ENCODE results near the gene VPS13A. TPM values are rescaled to one million over a fixed set of nuclear protein-coding genes. Genes with fewer than 3 reads are reported as not detected.

Gene VPS13A
- total and polyA plus RNA-seq, 10 of the 15 experiments (the other 5 are each of a cell fraction or from before 2014, with no cell fraction given), result 10.0 to 35.2 (median 21.1) TPM

- no TSS peak for BruUV-seq (replicated peaks)
- CTCF ChIA-PET, result interaction anchor here (1.1 to 1.6 kb wide), 2 partner anchors 8 to 173 kb away, joined by 4 read pairs; no protein-coding TSS in a partner anchor
Measured at GRCh38 chr9:77283991-77284390, 106.7 kb downstream of the VPS13A start.

GRCh38 chr9:77284616-77285015, 107.3 kb downstream of the VPS13A start:
- Histone ChIP-seq H3K4me2 (ENCODE audit: control insufficient read depth, insufficient read depth) (no peak overlapping the region), H3K9ac (ENCODE audit: control insufficient read depth, insufficient read depth, low read length) (no peak overlapping the region), H3K27ac (ENCODE audit: control insufficient read depth, insufficient read depth) (no peak overlapping the region), H3K36me3 (ENCODE audit: control insufficient read depth in 2 of 2, insufficient read depth in 2 of 2, low read length in 1 of 2) (peaks cover 0 to 7% of the 10 kb centered on the region in 2 experiments; a peak in 2 of 4 replicates), H4K20me1 (ENCODE audit: control insufficient read depth, insufficient read depth) (no peaks in the 10 kb centered on the region), H2AFZ (ENCODE audit: control insufficient read depth, low read depth, low read length) (no peak overlapping the region), H3K4me1 (ENCODE audit: control insufficient read depth, insufficient read depth, low read length) (no peaks in the 10 kb centered on the region), H3K79me2 (ENCODE audit: control insufficient read depth, insufficient read depth, low read length) (no peaks in the 10 kb centered on the region), H3K9me3 (replicated peaks; ENCODE audit: control insufficient read depth, insufficient read depth, low read length) (no peaks in the 10 kb centered on the region; the same call in 1 of the 3 replicates), H3K4me3 (no peak overlapping the region), H3K27me3 (replicated peaks in 1 of 2; ENCODE audit: control insufficient read depth in 2 of 2, insufficient read depth in 2 of 2, low read length in 1 of 2) (no peaks in the 10 kb centered on the region)
- WGBS (ENCODE audit: insufficient coverage, insufficient replicate concordance, low lambda C conversion rate, missing lambda C conversion rate), result 100% methylated on average over 7 of the region's 7 CpGs
- POLR2A ChIA-PET, result no interaction called here
- SMC1A ChIA-PET (ENCODE audit: uncharacterized antibody, unreplicated experiment), result no interaction called here
- no TSS peak for BruUV-seq (replicated peaks)
- intact Hi-C loops (cut with micrococcal nuclease; ENCODE audit: unreplicated experiment), result loop anchor here (10.0 kb wide), 1 partner anchor 60 kb away; no protein-coding TSS in a partner anchor
- RAD21 ChIA-PET (ENCODE audit: unreplicated experiment), result no interaction called here
- ATAC-seq, result no peak
- no peak for FAIRE-seq
- no peak for DNase-seq (ENCODE audit: low read depth, low spot score)
- CTCF ChIA-PET, result no interaction called here
- in situ Hi-C loops (cut with MboI), result no loop called here
- no peak for TF ChIP-seq NKRF (conservative IDR thresholded peaks at IDR 0.05)
- TF ChIP-seq ZNF217 (IDR thresholded peaks at IDR 0.05), result no peak
- no peak for TF ChIP-seq MTA2 (IDR thresholded peaks at IDR 0.05; ENCODE audit: low read depth)
- TF ChIP-seq MEF2B (IDR thresholded peaks at IDR 0.05; ENCODE audit: partially characterized antibody, poor library complexity, severe bottlenecking), result no peak
- no peak for TF ChIP-seq KDM1A (IDR thresholded peaks at IDR 0.05; ENCODE audit: borderline replicate concordance)
- TF ChIP-seq, protein P1, sequence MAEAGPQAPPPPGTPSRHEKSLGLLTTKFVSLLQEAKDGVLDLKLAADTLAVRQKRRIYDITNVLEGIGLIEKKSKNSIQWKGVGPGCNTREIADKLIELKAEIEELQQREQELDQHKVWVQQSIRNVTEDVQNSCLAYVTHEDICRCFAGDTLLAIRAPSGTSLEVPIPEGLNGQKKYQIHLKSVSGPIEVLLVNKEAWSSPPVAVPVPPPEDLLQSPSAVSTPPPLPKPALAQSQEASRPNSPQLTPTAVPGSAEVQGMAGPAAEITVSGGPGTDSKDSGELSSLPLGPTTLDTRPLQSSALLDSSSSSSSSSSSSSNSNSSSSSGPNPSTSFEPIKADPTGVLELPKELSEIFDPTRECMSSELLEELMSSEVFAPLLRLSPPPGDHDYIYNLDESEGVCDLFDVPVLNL (IDR thresholded peaks at IDR 0.05; ENCODE audit: low read depth, low read length), result no peak
- no peak for TF ChIP-seq SPI1 (IDR thresholded peaks at IDR 0.05; ENCODE audit: borderline replicate concordance, insufficient read depth, low read depth, low read length)
- TF ChIP-seq ZSCAN29 (IDR thresholded peaks at IDR 0.05), result no peak
- TF ChIP-seq CBX3 (IDR thresholded peaks at IDR 0.05; ENCODE audit: borderline replicate concordance, low read depth), result no peak
- TF ChIP-seq NR2F1 (conservative IDR thresholded peaks at IDR 0.05), result no peak
- TF ChIP-seq ZBTB4 (CRISPR knock-in tag; IDR thresholded peaks at IDR 0.05), result no peak

More at GRCh38 chr9:77283991-77284390, 106.7 kb downstream of the VPS13A start:
- FAIRE-seq (no peak), ATAC-seq (no peak), DNase-seq (ENCODE audit: low read depth, low spot score) (no peak)
- H4K20me1 ChIP-seq (ENCODE audit: control insufficient read depth, insufficient read depth), result no peaks in the 10 kb centered on the region
- intact Hi-C loops (cut with micrococcal nuclease; ENCODE audit: unreplicated experiment), result loop anchor here (10.0 kb wide), 1 partner anchor 59 kb away; no protein-coding TSS in a partner anchor
- no peak for TF ChIP-seq POU2F2 (IDR thresholded peaks at IDR 0.05; ENCODE audit: borderline replicate concordance, low read depth, low read length)
- no peaks in the 10 kb centered on the region; the same call in 1 of the 3 replicates for H3K9me3 ChIP-seq (replicated peaks; ENCODE audit: control insufficient read depth, insufficient read depth, low read length)
- H3K27me3 ChIP-seq (replicated peaks in 1 of 2; ENCODE audit: control insufficient read depth in 2 of 2, insufficient read depth in 2 of 2, low read length in 1 of 2), result no peaks in the 10 kb centered on the region
- POLR2A ChIA-PET, result no interaction called here
- H2AFZ ChIP-seq (ENCODE audit: control insufficient read depth, low read depth, low read length), result no peak overlapping the region
- in situ Hi-C loops (cut with MboI), result no loop called here
- no peak overlapping the region for H3K9ac ChIP-seq (ENCODE audit: control insufficient read depth, insufficient read depth, low read length)
- SMC1A ChIA-PET (ENCODE audit: uncharacterized antibody, unreplicated experiment), result interaction anchor here (1.2 kb wide), 1 partner anchor 9 kb away, joined by 3 read pairs; no protein-coding TSS in a partner anchor
- H3K79me2 ChIP-seq (ENCODE audit: control insufficient read depth, insufficient read depth, low read length), result no peaks in the 10 kb centered on the region
- WGBS (ENCODE audit: insufficient coverage, insufficient replicate concordance, low lambda C conversion rate, missing lambda C conversion rate), result 94% methylated on average over 2 of the region's 2 CpGs
- no peak overlapping the region for H3K4me2 ChIP-seq (ENCODE audit: control insufficient read depth, insufficient read depth)
- no peaks in the 10 kb centered on the region for H3K4me1 ChIP-seq (ENCODE audit: control insufficient read depth, insufficient read depth, low read length)
- no peak overlapping the region for H3K4me3 ChIP-seq
- H3K27ac ChIP-seq (ENCODE audit: control insufficient read depth, insufficient read depth), result no peak overlapping the region
- H3K36me3 ChIP-seq (ENCODE audit: control insufficient read depth in 2 of 2, insufficient read depth in 2 of 2, low read length in 1 of 2), result peaks cover 0 to 7% of the 10 kb centered on the region in 2 experiments; a peak in 2 of 4 replicates
- RAD21 ChIA-PET (ENCODE audit: unreplicated experiment), result no interaction called here
